Endometrial microvascular endothelial cells (primary cell): Measurements from ENCODE around the gene PKP2. TPM values are rescaled to one million over a fixed set of nuclear protein-coding genes. Genes with fewer than 3 reads are reported as not detected.
"Not testable (repeated sequence)": the region's sequence is repeated elsewhere in the genome, so short reads cannot be mapped to it uniquely, and the experiment has no call there.

Experiments used
- in situ Hi-C: cut with HindIII; loops from 2 replicates; pipeline ENCODE4 v1.10.0; 2017; ENCODE audit warnings: low sequenced_read_pairs, low pct_unique_long_range_greater_than_20kb; ENCODE audit errors: inconsistent ontology term
- total RNA-seq: library from RNA; depleted of rRNA; stranded (reverse); fragments of >200 nt; gene quantifications from one replicate; pipeline ENCODE4 v1.2.3, GENCODE V29; 2015; ENCODE audit errors: inconsistent ontology term

The PKP2 gene
- total RNA-seq, 1 donor from 2014 or later: 1.6 TPM

DNA sequence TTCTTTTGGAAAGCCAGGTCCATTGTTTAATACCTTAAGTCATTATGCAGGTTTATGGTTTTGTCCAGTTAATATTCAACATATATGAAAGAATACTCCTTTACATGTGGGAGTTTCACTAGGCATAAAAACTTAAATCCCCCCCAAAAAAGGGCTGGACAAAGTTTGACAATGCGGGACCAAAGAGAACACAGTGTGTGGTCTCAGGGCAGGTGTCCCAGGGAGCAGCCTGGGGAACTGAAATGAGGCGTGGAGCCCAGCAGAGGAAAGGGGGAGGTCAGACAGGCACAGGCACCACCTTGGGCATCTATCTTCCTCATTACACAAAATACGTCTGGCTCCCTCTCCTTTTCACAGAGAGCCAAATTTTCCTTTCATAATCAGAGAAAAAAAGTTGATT, 22.5 kb downstream of the PKP2 start:
- in situ Hi-C loops: no loop called here

DNA sequence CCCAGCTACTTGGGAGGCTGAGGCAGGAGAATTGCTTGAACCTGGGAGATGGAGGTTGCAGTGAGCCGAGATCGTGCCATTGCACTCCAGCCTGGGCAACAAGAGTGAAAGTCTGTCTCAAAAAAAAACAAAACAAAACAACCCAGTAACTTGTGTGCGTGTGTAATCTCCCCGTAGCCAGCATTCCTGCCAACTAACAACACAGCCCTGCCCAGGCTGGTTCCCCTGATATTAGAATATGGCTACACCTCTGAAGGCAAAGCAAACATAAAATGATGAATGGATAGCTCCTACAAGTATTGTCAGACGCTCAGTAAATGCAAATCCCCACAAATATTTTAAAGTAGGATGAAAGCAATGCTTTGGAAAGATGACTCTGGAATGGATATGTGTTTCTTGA, 24.2 kb downstream of the PKP2 start:
- in situ Hi-C loops: not testable (repeated sequence)

DNA sequence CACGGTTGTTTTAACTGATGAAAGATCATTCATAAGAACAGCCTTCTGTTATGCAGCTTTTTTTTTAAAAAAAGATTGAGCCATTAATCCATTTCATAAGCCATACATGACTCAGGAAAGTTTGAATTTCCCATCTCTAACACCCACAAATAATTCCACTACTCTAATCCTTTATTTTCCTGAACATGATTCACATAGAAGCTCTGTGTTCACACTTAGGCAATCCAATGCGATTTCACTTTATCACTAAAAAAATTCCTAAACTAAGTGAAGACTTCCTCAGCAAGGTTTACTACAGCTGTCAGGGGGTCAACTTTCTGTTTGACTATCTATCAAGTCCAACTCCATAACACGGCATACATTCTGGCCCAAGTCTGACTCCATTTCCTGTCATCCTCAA, 25.9 kb downstream of the PKP2 start:
- in situ Hi-C loops: no loop called here

DNA sequence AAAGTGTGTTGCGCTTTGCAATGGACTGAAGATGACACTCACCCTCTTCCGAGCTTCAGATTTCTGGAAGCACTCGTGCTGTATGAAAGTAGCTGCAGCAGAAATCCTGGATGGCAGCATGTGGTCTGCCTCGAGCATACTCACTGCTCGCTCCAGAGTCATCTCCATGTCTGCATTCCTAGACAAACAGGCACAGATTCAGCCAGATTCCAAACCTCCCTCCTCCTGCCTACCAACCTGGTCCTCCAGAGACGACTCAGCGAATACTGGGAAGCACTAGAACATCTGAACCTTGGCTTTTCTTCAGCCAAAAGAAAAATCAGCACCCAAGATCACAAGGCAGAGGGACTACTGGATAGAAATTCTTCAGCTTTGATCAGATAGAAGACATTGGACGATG, 27.7 kb downstream of the PKP2 start:
- in situ Hi-C loops: no loop called here

DNA sequence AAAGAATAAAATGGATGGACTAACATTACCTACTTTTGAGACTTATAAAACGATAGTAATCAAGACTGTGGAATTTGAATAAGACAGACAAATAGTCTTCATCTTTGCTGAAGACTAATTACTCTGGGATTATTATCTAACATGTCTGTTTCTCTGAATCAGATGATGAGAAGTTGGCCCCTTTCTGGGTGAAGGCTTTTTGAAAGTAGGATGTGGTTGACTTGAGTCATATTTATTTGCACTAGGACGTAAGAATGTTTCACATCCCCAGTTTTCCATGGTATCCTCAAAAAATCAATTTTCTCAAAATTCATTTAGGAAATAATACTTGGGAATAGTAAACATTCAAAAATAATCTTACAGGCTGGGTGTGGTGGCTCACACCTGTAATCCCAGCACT, 31.8 kb downstream of the PKP2 start:
- in situ Hi-C loops: no loop called here

DNA sequence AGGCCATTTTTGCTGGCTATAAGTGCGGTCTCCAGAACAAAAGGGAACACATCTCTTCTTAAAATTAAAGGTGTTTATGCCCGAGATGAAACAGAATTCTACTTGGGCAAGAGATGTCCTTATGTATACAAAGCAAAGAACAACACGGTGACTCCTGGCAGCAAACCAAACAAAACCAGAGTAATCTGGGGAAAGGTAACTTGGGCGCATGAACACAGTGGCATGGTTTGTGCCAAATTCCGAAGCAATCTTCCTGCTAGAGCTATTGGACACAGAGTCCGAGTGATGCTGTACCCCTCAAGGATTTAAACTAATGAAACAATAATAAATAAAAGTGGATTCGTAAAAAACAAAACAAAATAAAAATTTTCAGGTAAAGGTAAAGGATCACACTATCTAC, 33.4 kb downstream of the PKP2 start:
- in situ Hi-C loops: no loop called here

DNA sequence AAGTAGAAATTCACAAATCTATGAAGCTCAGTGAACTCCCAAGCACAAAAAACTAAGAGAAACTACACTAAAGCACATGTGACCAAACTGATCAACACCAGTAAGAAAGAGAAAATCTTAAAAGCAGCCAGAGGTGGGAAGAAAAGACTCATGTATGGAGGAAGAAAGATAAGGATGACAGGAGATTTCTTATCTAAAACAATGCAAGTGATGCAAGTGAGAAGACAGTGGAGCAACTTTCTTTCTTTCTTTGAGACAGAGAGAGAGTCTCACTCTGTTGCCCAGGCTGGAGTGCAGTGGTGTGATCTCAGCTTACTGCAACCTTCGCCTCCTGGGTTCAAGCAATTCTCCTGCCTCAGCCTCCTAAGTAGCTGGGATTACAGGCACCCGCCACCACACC, 34.9 kb downstream of the PKP2 start:
- in situ Hi-C loops: not testable (repeated sequence)

DNA sequence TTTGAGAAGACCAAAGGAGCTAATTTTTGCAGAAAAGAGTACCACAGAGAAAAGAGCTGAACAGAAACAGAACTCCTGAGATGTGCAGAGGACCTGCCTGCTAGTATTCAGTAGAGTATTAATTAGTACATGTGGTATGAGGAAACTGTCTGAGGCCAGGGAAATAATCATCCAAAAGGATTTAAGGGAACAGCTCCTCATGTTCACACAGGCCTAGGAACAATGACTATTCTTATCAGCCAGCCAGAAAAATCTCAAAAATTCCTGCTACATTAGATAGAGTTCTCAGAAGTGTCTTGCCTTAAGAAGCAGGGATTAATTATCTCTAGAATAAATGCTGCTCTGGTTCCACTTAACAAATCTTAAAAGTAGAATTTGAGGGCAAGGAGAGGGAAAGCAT, 36.4 kb downstream of the PKP2 start:
- in situ Hi-C loops: no loop called here

DNA sequence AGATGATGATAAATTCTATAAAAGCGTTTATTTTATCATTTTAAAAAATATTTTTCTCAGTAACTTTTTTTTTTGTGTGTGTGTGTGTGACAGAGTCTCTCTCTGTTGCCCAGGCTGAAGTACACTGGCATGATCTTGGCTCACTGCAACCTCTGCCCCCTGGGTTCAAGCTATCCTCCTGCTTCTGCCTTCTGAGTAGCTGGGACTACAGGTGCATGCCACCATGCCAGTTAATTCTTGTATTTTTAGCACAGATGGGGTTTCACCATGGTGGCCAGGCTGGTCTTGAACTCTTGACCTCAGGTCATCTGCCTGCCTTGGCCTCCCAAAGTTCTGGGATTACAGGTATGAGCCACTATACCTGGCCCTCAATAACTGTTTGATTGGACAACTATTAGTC, 37.2 kb downstream of the PKP2 start:
- in situ Hi-C loops: no loop called here

DNA sequence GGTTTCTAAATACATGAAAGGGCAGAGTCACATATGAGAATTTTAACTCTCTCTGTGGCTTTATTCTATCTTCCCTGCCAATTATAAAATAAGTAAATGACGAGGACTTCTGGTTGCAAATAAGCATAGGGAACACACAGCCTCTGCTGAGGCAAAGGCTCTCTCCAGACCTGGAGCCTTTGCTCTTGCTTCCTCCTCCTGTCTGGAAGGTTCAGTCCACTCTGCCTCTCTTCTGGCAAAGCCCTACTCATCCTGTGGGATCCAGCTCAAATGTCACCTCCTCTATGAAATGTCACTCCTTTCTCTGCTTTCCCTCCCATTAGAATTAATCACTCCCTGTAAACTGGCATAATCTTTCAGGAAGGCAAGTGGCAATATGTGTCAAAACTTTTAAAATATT, 41.9 kb downstream of the PKP2 start:
- in situ Hi-C loops: no loop called here

DNA sequence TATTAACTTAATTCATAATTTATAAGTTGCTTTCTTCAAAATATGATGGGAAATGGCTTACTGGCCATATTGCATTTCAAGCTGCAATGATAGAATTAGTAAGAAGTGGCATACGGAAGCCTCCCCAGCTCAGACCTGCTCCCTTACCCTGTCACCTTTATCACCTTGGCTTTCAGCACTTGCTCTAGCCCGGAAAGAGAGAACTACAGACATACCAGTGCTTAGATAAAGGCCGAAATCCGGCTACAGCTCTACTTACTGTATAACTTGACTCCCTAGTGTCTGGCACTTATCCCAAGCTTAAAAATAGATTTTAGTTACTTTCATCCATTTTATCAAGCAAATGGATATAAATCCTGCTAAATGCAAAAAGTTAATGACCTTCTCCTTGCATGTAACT, 42.5 kb downstream of the PKP2 start:
- in situ Hi-C loops: no loop called here

DNA sequence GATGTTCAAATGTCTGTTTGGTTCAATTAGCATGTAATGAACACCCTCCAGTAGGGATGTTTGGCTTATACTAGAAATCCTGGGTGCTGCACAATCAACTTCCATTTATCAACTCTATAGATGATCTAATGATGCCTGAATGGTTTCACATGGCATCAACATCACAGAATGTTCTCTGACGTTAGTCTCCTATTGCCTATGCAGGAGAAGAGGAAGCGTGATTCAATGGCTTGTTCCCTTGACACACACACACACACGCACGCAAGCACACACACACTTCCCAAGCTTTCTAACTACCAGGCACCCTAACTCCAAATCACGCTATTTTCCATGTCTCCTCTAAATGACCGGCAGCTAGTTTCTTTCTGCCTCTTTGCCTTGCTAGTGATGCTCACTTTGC, 49.3 kb downstream of the PKP2 start:
- in situ Hi-C loops: no loop called here

DNA sequence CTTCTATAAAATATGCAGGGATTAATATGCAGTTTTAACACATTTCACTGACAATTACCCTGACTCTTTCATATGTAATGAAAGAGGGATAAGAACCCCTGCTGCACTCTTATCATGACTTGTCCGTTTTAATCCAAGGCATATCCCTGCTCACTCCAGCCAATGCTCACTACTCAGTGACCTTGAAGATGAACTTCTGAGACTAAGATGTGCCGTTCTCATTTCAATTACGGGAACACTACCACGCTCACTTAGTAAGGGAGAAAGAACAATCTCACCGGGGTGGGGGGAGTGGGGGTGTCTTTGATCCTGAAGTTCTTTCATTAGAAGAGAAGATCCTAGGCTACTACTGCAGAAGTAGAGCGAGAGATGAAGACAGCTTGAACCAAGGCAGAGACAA, 50.5 kb downstream of the PKP2 start:
- in situ Hi-C loops: no loop called here

DNA sequence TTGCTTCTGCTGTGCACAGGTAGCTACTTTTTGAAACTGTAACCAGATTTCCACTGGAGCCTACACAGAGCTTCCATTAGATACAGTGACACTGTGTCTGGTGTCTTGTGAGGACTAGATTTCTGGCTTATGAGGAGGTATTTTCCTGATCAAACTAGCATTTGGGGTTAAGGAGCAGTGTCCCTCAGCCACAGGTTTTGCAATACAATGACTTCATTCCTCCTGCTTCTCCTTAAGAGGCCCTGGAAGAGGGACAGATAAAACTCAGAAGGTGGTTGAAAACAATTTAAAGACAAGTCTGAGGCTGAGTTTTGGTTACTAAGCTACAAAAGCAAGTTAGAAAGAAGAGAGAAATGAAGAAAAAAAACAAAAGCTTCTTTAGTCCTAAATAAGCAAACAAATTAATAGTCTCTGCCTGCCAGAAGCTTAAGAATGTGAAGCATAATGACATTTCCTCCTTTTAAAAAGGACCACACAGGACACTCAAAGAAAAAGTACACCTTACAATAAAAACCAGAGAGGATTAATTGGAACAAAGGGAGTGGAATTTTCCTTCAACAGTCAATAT, 53.0 kb downstream of the PKP2 start:
- in situ Hi-C loops: no loop called here

DNA sequence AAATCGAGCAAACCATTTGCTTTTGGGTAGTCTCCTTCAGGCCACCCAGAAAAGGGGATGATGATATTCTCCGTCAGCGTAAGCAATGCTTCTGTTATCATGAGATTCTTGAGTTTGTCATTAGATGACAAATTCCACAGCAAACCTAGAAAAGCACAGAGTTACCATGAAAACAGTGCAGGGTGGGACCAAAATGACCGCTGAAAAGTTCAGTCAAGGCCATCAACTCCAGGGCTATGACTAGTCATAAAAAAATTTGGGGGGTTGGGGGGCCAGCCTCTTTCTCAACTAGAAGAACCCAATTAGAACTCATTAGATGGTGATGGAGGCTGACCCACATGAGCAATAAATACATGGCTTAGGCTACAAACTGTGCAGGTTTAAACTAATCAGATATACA, 55.5 kb downstream of the PKP2 start:
- in situ Hi-C loops: no loop called here

DNA sequence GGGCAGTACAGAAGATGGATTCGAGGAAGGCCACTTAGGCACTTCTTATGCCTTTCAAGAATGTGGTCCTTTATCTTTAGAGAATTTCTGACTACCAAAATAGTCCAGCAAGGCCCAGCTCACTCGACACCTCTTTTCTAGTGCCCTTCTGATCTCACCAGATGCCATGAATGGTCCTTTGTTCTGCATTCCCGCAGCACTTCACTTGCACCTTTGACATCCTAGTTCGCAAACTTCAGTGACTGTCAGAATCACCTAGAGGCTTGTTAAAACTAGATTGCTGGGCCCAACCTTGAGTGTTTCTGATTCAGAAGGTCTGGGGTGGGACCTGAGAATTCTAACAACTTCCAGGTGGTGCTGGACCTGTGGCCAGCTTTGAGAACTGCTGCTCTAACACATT, 56.7 kb downstream of the PKP2 start:
- in situ Hi-C loops: no loop called here

DNA sequence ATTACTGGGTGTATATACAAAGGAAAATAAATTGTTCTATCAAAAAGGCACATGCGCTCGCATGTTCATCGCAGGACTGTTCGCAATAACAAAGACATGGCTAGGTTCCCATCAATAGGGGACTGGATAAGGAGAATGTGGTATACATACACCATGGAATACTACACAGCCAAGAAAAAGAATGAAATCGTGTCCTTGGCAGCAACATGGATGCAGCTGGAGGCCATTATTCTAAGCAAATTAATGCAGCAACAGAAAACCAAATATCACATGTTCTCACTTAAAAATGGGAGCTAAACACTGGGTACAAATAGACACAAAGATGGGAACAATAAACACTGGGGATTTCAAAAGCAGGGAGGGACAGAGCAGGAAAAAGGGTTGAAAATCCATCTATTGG, 58.6 kb downstream of the PKP2 start:
- in situ Hi-C loops: no loop called here

DNA sequence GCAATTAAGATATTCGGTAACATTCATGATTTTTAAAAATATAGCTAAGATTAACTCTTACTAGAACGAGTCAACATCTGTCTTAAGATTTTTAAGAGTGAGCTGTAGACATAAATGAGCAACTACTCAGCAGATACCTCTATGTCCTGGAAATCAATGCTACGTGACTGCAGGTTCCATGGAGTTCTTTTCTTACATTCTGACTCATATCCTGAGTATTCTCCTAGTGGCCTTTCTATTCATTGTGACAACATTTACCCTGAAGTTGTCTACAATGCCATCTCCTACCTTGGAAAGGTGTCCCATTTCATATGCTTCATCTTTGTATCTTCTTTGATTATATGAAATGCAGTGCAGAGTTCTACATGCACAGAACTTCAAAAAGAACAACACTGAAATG, 59.9 kb downstream of the PKP2 start:
- in situ Hi-C loops: no loop called here

DNA sequence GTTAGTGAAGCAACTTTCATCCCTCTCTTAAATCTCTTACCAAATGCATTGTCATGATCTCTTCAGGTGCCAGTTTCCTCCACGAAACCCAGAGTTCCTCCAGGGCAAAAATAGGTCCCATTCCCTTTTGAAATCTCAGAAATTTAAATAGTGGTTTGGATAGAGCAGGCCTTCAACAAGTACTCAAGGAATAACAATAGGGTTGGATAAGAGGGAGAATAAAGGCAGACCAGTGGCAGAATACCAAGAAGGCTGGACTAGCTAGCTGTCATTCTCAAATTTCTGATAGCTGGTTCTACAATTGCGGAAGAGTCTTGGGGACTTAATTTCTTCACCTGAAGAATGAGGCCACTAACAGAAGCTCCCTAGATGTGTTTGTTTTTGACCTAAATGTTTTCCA, 62.5 kb downstream of the PKP2 start:
- in situ Hi-C loops: no loop called here

DNA sequence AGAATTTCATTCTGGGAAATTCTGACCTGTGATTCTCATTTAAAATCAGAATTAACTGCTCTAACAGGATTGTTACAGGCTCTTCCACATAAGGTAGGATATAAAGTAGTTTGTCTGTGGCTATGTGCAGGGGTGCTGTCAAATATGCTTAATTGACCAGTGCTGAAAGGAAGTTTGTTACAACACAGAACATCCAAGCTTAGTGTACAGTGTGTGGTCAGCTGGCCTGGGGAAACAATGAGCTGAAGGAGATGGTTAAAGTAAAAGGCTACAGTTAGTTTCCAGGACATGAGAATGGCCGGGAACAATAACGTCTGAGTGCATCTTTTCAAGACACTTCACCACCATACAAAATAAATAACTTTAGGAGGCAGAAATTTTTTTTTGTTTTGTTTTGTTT, 68.0 kb downstream of the PKP2 start:
- in situ Hi-C loops: no loop called here

DNA sequence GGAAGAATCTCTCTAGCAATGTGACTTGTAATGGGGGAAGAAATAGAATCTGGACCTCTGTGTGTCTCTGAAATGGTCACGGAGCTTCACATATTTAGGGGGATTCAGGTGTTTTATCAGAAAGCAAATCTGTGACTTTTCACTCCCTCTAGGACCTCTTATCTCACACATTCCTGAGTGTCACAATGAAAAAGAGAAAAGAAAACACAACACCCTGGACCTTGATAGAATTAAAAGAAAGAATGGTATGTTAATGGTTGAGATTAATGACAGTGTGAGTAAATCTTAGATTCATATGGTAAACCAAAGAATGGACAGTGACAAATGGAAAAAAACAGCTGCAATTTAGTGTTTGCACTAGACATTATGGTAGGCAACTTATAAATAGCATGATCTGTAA, 68.5 kb downstream of the PKP2 start:
- in situ Hi-C loops: no loop called here
